K562 (cell line): ENCODE measurements around the gene ITPKB. TPM values are rescaled to one million over a fixed set of nuclear protein-coding genes. Genes with fewer than 3 reads are reported as not detected.

Source experiments
- ATAC-seq: fragments of 200-7000 bp; cut with Tn5 transposase; 3 replicates; pipeline ENCODE4 v1.9.1; 2020; ENCODE audit warnings: moderate library complexity
- BruUV-seq: library from RNA; stranded (reverse); fragments of 400-500 nt; replicated peaks from 2 replicates; lab custom pipeline; 2021; lab: Mats Ljungman, UMichigan
- CTCF ChIA-PET: fragments of 300-600 bp; formaldehyde crosslinking; extraction: SDS; loops from one replicate; lab custom pipeline; 2021; ENCODE audit warnings: low intra/inter-chr PET ratio; lab: Yijun Ruan, JAX
- POLR2A ChIA-PET: fragments of 300-600, 350-650 bp; sonication (Branson Sonifier 250); formaldehyde crosslinking; extraction: SDS; loops from one replicate; lab custom pipeline; 2021; ENCODE audit warnings: antibody characterized with exemption, inconsistent platforms; lab: Yijun Ruan, JAX
- DNase-seq, 4 experiments: peaks; one replicate each; pipeline versions ENCODE4 v3.0.0 to v3.0.0-alpha.2; 2011 to 2018; ENCODE audit warnings: low spot score in 3 of 4, mixed read lengths in 3 of 4; ENCODE audit errors: extremely low read depth in 1 of 4
- FAIRE-seq: peaks from 2 replicates; lab custom pipeline; 2011; peaks lifted over from hg19 to GRCh38; lab: Jason Lieb, UNC
- H2AFZ ChIP-seq: 2 replicates; pipeline ENCODE4 v1.6.0; 2011; ENCODE audit warnings: low read depth, low read length, control low read depth, inconsistent platforms
- H3K27ac ChIP-seq: fragments of 200-600 bp; 3 replicates; pipeline ENCODE4 v1.8.0; 2011; ENCODE audit warnings: low read depth, mild to moderate bottlenecking, control low read depth, inconsistent platforms, low read length, moderate library complexity, mixed read lengths; ENCODE audit errors: extremely low read depth
- H3K27me3 ChIP-seq, 2 experiments: fragments of 300-600 bp in 1 of 2; 2 replicates in 1 of 2; 3 replicates in 1 of 2; pipeline versions ENCODE4 v1.6.0 to v1.8.0; 2011; ENCODE audit warnings: inconsistent platforms in 2 of 2, low read length in 2 of 2, mild to moderate bottlenecking in 1 of 2, mixed read lengths in 1 of 2, moderate library complexity in 1 of 2; ENCODE audit not compliant: control insufficient read depth in 2 of 2, insufficient read depth in 2 of 2
- H3K36me3 ChIP-seq: fragments of 300-600 bp; 3 replicates; pipeline ENCODE4 v1.8.0; 2011; ENCODE audit warnings: mild to moderate bottlenecking, low read length, inconsistent platforms; ENCODE audit not compliant: control insufficient read depth, insufficient read depth
- H3K4me1 ChIP-seq, 2 experiments: fragments of 200-600 bp in 1 of 2; replicated peaks in 1 of 2; 2 replicates in 1 of 2; 3 replicates in 1 of 2; pipeline versions ENCODE4 v1.5.1 to v1.8.0; 2011; ENCODE audit warnings: inconsistent platforms in 2 of 2, low read length in 2 of 2, mild to moderate bottlenecking in 1 of 2, mixed read lengths in 1 of 2, moderate library complexity in 1 of 2; ENCODE audit not compliant: control insufficient read depth in 2 of 2, insufficient read depth in 2 of 2
- H3K4me2 ChIP-seq: 2 replicates; pipeline ENCODE4 v1.6.1; 2011; ENCODE audit warnings: low read length, control low read depth, inconsistent platforms, mixed read lengths; ENCODE audit not compliant: insufficient read depth
- H3K4me3 ChIP-seq: fragments of 200-600 bp; sonication (generic), shearing (Covaris generic); 2 replicates; pipeline ENCODE4 v1.5.1; 2016; ENCODE audit warnings: control low read depth, inconsistent platforms
- H3K79me2 ChIP-seq: fragments of 200-600 bp; 3 replicates; pipeline ENCODE4 v1.8.0; 2011; ENCODE audit warnings: low read length, inconsistent platforms; ENCODE audit not compliant: control insufficient read depth, insufficient read depth
- H3K9ac ChIP-seq, 2 experiments: 2 replicates each; pipeline versions ENCODE4 v1.6.0 to v1.6.1; 2011; ENCODE audit warnings: low read depth in 2 of 2, low read length in 2 of 2, control low read depth in 1 of 2, inconsistent platforms in 1 of 2, mild to moderate bottlenecking in 1 of 2, mixed read lengths in 1 of 2; ENCODE audit not compliant: insufficient read depth in 1 of 2
- H3K9me1 ChIP-seq: one replicate; pipeline ENCODE4 v1.6.0; 2011; ENCODE audit warnings: inconsistent platforms, mild to moderate bottlenecking, low read length, moderate library complexity; ENCODE audit not compliant: control insufficient read depth, insufficient read depth
- H3K9me3 ChIP-seq: replicated peaks from 2 replicates; pipeline ENCODE4 v1.5.1; 2011; ENCODE audit warnings: low read depth, low read length, inconsistent platforms; ENCODE audit not compliant: control insufficient read depth, insufficient read depth
- H4K20me1 ChIP-seq: replicated peaks from 2 replicates; pipeline ENCODE4 v1.6.1; 2011; ENCODE audit warnings: low read length, inconsistent platforms, mixed read lengths; ENCODE audit not compliant: control insufficient read depth, insufficient read depth
- ARID4B ChIP-seq: sonication (generic); formaldehyde crosslinking; IDR thresholded peaks from 2 replicates; pipeline ENCODE4 v1.8.0; 2022; ENCODE audit warnings: mild to moderate bottlenecking, missing genetic modification reagents
- CBX1 ChIP-seq: sonication (generic); IDR thresholded peaks from 2 replicates; pipeline ENCODE4 v1.6.1; 2016; ENCODE audit warnings: antibody characterized with exemption, low read depth, mild to moderate bottlenecking
- CHD2 ChIP-seq: IDR thresholded peaks from 2 replicates; pipeline ENCODE4 v1.6.1; 2011; ENCODE audit warnings: low read depth, low read length
- E2F8 ChIP-seq: fragments of 450-650 bp; IDR thresholded peaks from 2 replicates; pipeline ENCODE4 v1.7.1; 2018; ENCODE audit warnings: mild to moderate bottlenecking, low read depth; ENCODE audit not compliant: partially characterized antibody
- ELK3 ChIP-seq: fragments of 450-650 bp; formaldehyde crosslinking; IDR thresholded peaks from 2 replicates; pipeline ENCODE4 v1.4.0; 2020; ENCODE audit warnings: mild to moderate bottlenecking
- HCFC1 ChIP-seq: IDR thresholded peaks from 2 replicates; pipeline ENCODE4 v1.6.1; 2012; ENCODE audit warnings: low read depth, low read length, improper control_type of control experiment
- HIVEP1 ChIP-seq: fragments of 250-450 bp; sonication (Bioruptor Pico); IDR thresholded peaks from 2 replicates; pipeline ENCODE4 v1.4.0; 2020; ENCODE audit warnings: mild to moderate bottlenecking
- KLF16 ChIP-seq: IDR thresholded peaks from 2 replicates; pipeline ENCODE4 v1.6.1; 2016; ENCODE audit warnings: antibody characterized with exemption
- RFX1 ChIP-seq: fragments of 450-650 bp; IDR thresholded peaks from 2 replicates; pipeline ENCODE4 v1.6.1; 2016; ENCODE audit warnings: mild to moderate bottlenecking, moderate library complexity
- TEAD4 ChIP-seq, 2 experiments: sonication (generic) in 1 of 2; formaldehyde crosslinking in 1 of 2; IDR thresholded peaks; 2 replicates each; pipeline versions ENCODE4 v1.6.1 to v1.8.0; 2012 to 2022; ENCODE audit warnings: borderline replicate concordance in 1 of 2, inconsistent platforms in 1 of 2, low read length in 1 of 2, mild to moderate bottlenecking in 1 of 2, missing genetic modification reagents in 1 of 2
- ZBTB2 ChIP-seq: fragments of 450-650 bp; IDR thresholded peaks from 2 replicates; pipeline ENCODE4 v1.6.1; 2016; ENCODE audit warnings: antibody characterized with exemption
- ZNF212 ChIP-seq: fragments of 450-650 bp; formaldehyde crosslinking; IDR thresholded peaks from 2 replicates; pipeline ENCODE4 v1.4.0; 2020; ENCODE audit warnings: mild to moderate bottlenecking
- ZNF583 ChIP-seq: fragments of 250-450 bp; sonication (Bioruptor Pico); IDR thresholded peaks from 2 replicates; pipeline ENCODE4 v1.4.0; 2020
- WGBS: fragments of 100-300 bp; shearing (Covaris generic); methylation state at CpG from one replicate; pipeline ENCODE4 v1.1.6; 2016; ENCODE audit warnings: low coverage, mixed read lengths; ENCODE audit not compliant: insufficient coverage; ENCODE audit errors: missing lambda C conversion rate; 5-methylcytosine and 5-hydroxymethylcytosine counted together
- in situ Hi-C: fragments of 300-500 bp; cut with MboI; formaldehyde crosslinking; loops from 4 replicates; pipeline ENCODE4 v1.15.0; 2018; ENCODE audit warnings: inconsistent platforms, mixed read lengths
- intact Hi-C: fragments of 100-400 bp; cut with micrococcal nuclease; formaldehyde crosslinking; loops from 2 replicates; pipeline ENCODE4 v1.14.2; 2022
- polyA plus RNA-seq, 8 experiments: library from polyadenylated mRNA; depleted of rRNA in 4 of 8; stranded (reverse) in 5 of 8; unstranded in 3 of 8; fragments of >200 nt; fragmentation: Nextera tagmentation in 2 of 8; fragmentation: Illumina TruSeq in 1 of 8; extraction: Ambion mirVana in 2 of 8; extraction: Trizol in 1 of 8; gene quantifications; 2 replicates each; pipeline versions ENCODE4 v1.2.1 to v1.2.3, GENCODE V29; 2011 to 2014; ENCODE audit warnings: inconsistent platforms in 1 of 8, missing spikeins in 1 of 8
- total RNA-seq, 7 experiments: library from RNA; depleted of rRNA in 6 of 7; stranded (reverse); fragments of >200 nt in 6 of 7; fragmentation: Illumina TruSeq in 2 of 7; extraction: Trizol in 2 of 7; gene quantifications; 2 replicates each; pipeline versions ENCODE4 v1.2.1 to v1.2.3, GENCODE V29; 2011 to 2021; ENCODE audit warnings: low replicate concordance in 1 of 7

Gene ITPKB
- total and polyA plus RNA-seq, 9 of the 15 experiments (the other 6 are each of a cell fraction or from before 2014, with no cell fraction given): 0.01 to 0.22 TPM; not detected in 7

GRCh38 chr1:226659641-226660040 is 79.4 kb downstream of the ITPKB start (continued):
- TF ChIP-seq ARID4B (CRISPR knock-in tag): no peak
- no peak for TF ChIP-seq ZBTB2
- TF ChIP-seq ZNF212 (CRISPR knock-in tag): no peak
- no peak for TF ChIP-seq CBX1

- BruUV-seq: no TSS peak
- Histone ChIP-seq H3K4me1 (no peaks in the 10 kb centered on the region; a peak in 2 of 5 replicates), H3K79me2 (no peaks in the 10 kb centered on the region), H3K9me1 (no peaks in the 10 kb centered on the region), H4K20me1 (peaks cover 19% of the 10 kb centered on the region), H3K9ac (no peak overlapping the region), H3K4me3 (no peak overlapping the region), H2AFZ (no peak overlapping the region), H3K9me3 (no peaks in the 10 kb centered on the region), H3K27ac (no peak overlapping the region), H3K27me3 (peaks cover 60 to 91% of the 10 kb centered on the region in 2 experiments), H3K36me3 (no peaks in the 10 kb centered on the region), H3K4me2 (no peak overlapping the region)
- ChIA-PET CTCF (no interaction called here), POLR2A (no interaction called here)
- in situ Hi-C loops: no loop called here
- no peak for DNase-seq
- intact Hi-C loops: no loop called here
- FAIRE-seq: no peak
- 0% methylated on average over 5 of the region's 5 CpGs for WGBS
- no peak for ATAC-seq
- TF ChIP-seq RFX1 (no peak), KLF16 (no peak), ZNF583 (no peak), CHD2 (no peak), TEAD4 (IDR thresholded peaks at IDR 0.05; ENCODE audit: low read length) (no peak), TEAD4 (CRISPR knock-in tag; IDR thresholded peaks at IDR 0.05; ENCODE audit: borderline replicate concordance) (no peak), HCFC1 (no peak), E2F8 (no peak), ELK3 (no peak), HIVEP1 (CRISPR knock-in tag) (no peak)
Measured at GRCh38 chr1:226659136-226659535, 79.9 kb downstream of the ITPKB start.
